MG63 (cell line): Measurements from ENCODE around the gene CEP290. TPM values are rescaled to one million over a fixed set of nuclear protein-coding genes. Genes with fewer than 3 reads are reported as not detected.
"Not testable (repeated sequence)": the region's sequence is repeated elsewhere in the genome, so short reads cannot be mapped to it uniquely, and the experiment has no call there.

Experiments
- DNase-seq: peaks from one replicate; pipeline ENCODE4 v3.0.0-alpha.2; 2020
- H3K27me3 ChIP-seq: fragments of 250-450 bp; sonication (Bioruptor Pico); 2 replicates; pipeline ENCODE4 v1.5.1; 2020; ENCODE audit warnings: mild to moderate bottlenecking, moderate library complexity
- H3K36me3 ChIP-seq: fragments of 250-450 bp; sonication (Bioruptor Pico); 2 replicates; pipeline ENCODE4 v1.5.1; 2020; ENCODE audit warnings: mild to moderate bottlenecking, moderate library complexity
- H3K4me3 ChIP-seq: fragments of 250-450 bp; sonication (Bioruptor Pico); 2 replicates; pipeline ENCODE4 v1.5.1; 2020; ENCODE audit warnings: mild to moderate bottlenecking, moderate library complexity
- H3K9me3 ChIP-seq: fragments of 250-450 bp; sonication (Bioruptor Pico); 2 replicates; pipeline ENCODE4 v1.5.1; 2020; ENCODE audit warnings: mild to moderate bottlenecking, moderate library complexity
- total RNA-seq: library from RNA; depleted of rRNA; stranded (reverse); fragments of >200 nt; shearing (Covaris generic); gene quantifications from 2 replicates; pipeline ENCODE4 v1.2.3, GENCODE V29; 2014; ENCODE audit warnings: low replicate concordance

The CEP290 gene
- total RNA-seq, 1 experiment from 2014 or later = 7.1 TPM

DNA sequence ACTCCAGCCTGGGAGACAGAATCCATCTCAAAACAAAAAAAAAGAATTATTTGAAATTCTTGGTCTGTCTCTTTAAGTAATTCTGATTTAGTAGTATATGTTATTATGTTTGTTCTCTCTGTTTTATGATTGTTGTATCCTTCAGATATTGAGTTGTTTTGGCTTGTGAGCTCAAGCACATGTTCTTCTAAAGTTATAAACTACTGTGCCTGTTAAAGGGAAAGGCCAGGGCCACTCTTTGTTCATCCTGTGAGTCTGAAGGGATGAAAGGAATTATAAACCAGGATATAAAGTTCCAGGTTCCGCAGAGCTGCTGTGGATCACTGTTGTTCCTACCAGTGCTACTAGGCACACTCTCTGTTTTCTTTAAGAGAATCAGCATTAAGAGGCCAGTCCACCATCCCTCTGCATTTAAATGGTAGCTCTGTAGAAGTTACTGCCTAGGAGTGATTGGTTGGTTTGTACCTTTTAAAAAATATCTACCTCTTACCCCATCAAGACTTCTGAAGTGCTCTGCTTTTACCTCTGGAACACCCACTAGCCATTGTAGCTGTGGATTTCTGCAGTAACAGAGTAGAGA, 14.3 kb upstream of the CEP290 start:
- Histone ChIP-seq H3K36me3 (peaks cover 12% of the 10 kb centered on the region), H3K4me3 (no peak overlapping the region), H3K27me3 (no peaks in the 10 kb centered on the region), H3K9me3 (no peaks in the 10 kb centered on the region)
- DNase-seq = no peak

GRCh38 chr12:88153959-88154358, 12.1 kb upstream of the CEP290 start:
- no peak for DNase-seq
- Histone ChIP-seq H3K36me3 (peaks cover 3% of the 10 kb centered on the region; the same call in 1 of the 2 replicates), H3K27me3 (no peaks in the 10 kb centered on the region), H3K9me3 (no peaks in the 10 kb centered on the region), H3K4me3 (no peak overlapping the region)

DNA sequence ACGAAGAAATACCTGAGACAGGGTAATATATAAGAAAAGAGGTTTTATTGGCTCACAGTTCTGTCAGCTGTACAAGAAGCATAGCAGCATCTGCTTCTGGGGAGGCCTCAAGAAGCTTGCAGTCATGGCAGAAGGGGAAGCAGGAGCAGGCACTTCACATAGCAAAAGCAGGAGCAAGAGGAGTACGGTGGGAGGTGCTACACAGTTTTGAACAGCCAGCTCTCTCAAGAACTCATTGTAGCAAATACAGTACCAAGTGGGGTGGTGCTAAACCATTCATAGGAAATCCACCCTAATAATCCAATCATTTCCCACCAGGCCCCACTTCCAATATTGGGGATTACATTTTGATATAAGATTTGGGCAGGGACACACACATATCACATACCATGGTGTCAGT, 8.2 kb upstream of the CEP290 start:
- no peaks in the 10 kb centered on the region for H3K9me3 ChIP-seq
- H3K4me3 ChIP-seq = no peak overlapping the region
- H3K36me3 ChIP-seq = no peaks in the 10 kb centered on the region; the same call in 1 of the 2 replicates
- H3K27me3 ChIP-seq = no peaks in the 10 kb centered on the region
- DNase-seq = no peak

- no peak for DNase-seq
- no peak overlapping the region for H3K4me3 ChIP-seq
- no peaks in the 10 kb centered on the region for H3K27me3 ChIP-seq
- no peaks in the 10 kb centered on the region for H3K36me3 ChIP-seq
- H3K9me3 ChIP-seq = no peaks in the 10 kb centered on the region
These were observed 3.9 kb upstream of the CEP290 start for GRCh38 chr12:88145567-88146505.

DNA sequence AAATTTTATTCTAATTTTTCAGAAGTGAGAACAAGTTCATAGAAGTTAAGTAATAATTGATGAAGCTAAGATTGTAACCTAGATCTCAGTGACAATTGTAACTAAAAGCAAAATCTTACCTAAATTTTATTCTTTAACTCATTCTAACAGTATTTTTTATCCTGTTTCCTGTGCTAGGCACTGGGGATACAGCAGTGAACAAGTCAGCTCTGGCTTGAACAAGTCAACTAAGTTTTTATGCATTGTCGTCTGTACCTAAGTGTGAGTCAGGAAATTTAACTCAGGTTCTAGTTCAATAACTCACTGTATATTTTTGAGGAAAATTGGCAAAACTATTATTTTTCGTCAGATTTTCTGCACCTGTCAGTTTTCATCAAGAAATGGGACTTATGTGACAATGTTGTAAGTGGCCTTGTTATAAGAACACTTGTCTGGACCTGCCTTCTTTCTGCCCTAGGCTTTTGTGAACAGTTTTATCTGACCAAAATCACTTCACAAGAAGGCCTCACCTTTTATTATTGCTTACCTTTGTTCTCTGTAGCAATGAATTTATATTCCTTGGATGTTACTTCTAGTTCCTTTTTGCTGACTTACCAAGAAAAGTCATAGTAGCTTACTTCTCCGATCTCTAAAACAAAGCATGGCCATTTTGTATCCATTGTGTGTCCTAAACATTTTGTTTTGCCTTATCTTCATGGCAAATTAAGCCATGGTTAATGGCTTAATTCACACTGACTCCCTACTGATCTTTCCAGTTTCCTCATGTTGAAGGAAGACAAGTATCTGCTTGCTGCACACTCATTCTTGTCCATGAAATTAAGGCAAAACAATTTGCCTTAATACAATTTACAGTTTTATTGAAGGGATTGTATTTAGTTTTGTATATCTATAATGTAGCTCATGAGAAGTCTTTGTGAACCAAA, 2.9 kb upstream of the CEP290 start:
- H3K9me3 ChIP-seq = no peaks in the 10 kb centered on the region
- DNase-seq = no peak
- peaks cover 5% of the 10 kb centered on the region for H3K36me3 ChIP-seq
- H3K27me3 ChIP-seq = no peaks in the 10 kb centered on the region
- H3K4me3 ChIP-seq = no peak overlapping the region

DNA sequence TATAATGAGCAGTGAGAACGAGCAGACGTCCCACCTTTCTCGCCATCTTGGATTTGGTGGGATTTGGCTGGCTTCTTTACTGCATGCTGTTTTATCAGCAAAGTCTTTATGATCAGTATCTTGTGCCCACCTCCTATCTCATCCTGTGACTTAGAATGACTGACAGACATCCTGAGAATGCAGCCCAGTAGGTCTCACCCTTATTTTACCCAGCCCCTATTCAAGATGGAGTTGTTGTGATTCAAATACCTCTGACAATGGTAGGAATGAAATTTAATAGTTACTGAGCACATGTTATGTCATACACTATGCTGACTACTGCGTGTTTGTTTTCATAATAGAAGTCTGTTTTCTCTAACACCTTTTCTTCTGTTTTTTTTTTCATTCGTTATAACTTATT, 2.1 kb upstream of the CEP290 start:
- H3K36me3 ChIP-seq = peaks cover 5% of the 10 kb centered on the region
- no peaks in the 10 kb centered on the region for H3K27me3 ChIP-seq
- no peak for DNase-seq

GRCh38 chr12:88142610-88142991, 713 bp upstream of the CEP290 start:
- no peak for DNase-seq
- Histone ChIP-seq H3K27me3 (no peaks in the 10 kb centered on the region), H3K9me3 (no peaks in the 10 kb centered on the region), H3K36me3 (peaks cover 7% of the 10 kb centered on the region), H3K4me3 (peak overlapping the region; percentile 79)

More for the DNA sequence above, 2.1 kb upstream of the CEP290 start:
- no peaks in the 10 kb centered on the region for H3K9me3 ChIP-seq
- no peak overlapping the region for H3K4me3 ChIP-seq

- Histone ChIP-seq H3K9me3 (no peaks in the 10 kb centered on the region), H3K36me3 (peaks cover 7% of the 10 kb centered on the region), H3K27me3 (no peaks in the 10 kb centered on the region), H3K4me3 (peak overlapping the region; percentile 79)
- DNase-seq = no peak
These were observed 489 bp downstream of the CEP290 start for GRCh38 chr12:88141425-88141773.

- not testable (repeated sequence) for H3K27me3 ChIP-seq, H3K9me3 ChIP-seq, DNase-seq, H3K4me3 ChIP-seq
- peaks cover 20% of the 10 kb centered on the region for H3K36me3 ChIP-seq
These were observed 2.2 kb downstream of the CEP290 start for GRCh38 chr12:88139711-88140110.

GRCh38 chr12:88133181-88133580, 8.7 kb downstream of the CEP290 start:
- H3K36me3 ChIP-seq = peaks cover 26% of the 10 kb centered on the region
- not testable (repeated sequence) for H3K9me3 ChIP-seq, H3K4me3 ChIP-seq, H3K27me3 ChIP-seq, DNase-seq

- no peak for DNase-seq
- no peaks in the 10 kb centered on the region for H3K9me3 ChIP-seq
- H3K27me3 ChIP-seq = no peaks in the 10 kb centered on the region
- H3K36me3 ChIP-seq = peaks cover 28% of the 10 kb centered on the region
- no peak overlapping the region for H3K4me3 ChIP-seq
These were observed 9.5 kb downstream of the CEP290 start for GRCh38 chr12:88132392-88132791.

DNA sequence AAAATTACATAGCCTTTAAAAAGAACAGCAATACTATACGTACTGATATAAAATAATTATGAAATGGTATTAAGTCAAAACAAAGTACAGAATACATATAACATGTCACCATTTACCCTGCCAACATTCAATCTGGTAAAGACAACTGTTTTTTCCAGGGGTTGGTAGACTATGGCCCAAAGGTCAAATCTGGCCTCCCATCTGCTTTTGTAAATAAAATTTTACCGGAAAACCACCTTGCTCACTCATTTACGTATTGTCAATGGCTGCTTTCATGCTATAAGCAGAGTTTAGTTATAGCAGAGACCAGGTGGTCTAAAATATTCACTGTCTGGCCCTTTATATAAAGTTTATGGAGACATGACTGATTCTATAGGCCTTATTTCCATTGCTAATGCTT, 14.0 kb downstream of the CEP290 start:
- Histone ChIP-seq H3K9me3 (no peaks in the 10 kb centered on the region), H3K36me3 (peaks cover 30% of the 10 kb centered on the region), H3K27me3 (no peaks in the 10 kb centered on the region), H3K4me3 (no peak overlapping the region)
- DNase-seq = no peak

DNA sequence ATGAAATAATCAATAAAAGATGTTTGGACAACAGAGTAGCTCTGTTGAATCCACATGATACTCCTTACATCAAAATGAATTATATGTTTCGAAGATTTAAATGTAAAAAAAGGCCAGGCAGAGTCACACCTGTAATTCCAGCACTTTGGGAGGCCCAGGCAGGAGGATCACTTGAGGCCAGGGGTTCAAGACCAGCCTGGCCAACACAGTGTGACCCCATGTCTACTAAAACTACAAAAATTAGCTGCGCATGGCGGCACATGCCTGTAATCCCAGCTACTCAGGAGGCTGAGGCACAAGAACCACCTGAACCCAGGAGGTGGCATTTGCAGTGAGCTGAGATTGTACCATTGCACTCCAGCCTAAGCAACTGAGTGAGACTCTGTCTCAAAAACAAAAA, 14.8 kb downstream of the CEP290 start:
- no peaks in the 10 kb centered on the region for H3K9me3 ChIP-seq
- peaks cover 30% of the 10 kb centered on the region for H3K36me3 ChIP-seq
- no peak for DNase-seq

DNA sequence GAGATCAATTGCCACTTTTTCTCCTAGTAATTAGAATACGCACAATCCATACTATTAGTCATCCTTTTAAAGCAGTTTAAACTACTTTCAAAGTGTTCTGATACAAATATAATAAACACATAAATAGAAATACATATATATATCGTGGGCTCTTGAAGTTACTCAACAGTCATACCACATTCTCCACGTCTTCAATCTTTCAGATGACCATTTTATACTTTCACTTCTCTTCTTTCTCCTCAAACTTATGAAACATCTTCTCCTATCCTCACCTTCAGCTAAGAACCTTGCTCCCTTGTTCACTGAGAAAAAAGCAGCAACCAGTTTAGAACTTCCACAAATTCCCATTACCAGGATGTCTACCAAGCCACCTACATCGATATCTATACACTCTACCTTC, 19.2 kb downstream of the CEP290 start:
- Histone ChIP-seq H3K4me3 (no peak overlapping the region), H3K36me3 (peaks cover 35% of the 10 kb centered on the region), H3K9me3 (no peaks in the 10 kb centered on the region), H3K27me3 (no peaks in the 10 kb centered on the region)
- no peak for DNase-seq

More for the DNA sequence above, 14.8 kb downstream of the CEP290 start:
- Histone ChIP-seq H3K27me3 (no peaks in the 10 kb centered on the region), H3K4me3 (no peak overlapping the region)

DNA sequence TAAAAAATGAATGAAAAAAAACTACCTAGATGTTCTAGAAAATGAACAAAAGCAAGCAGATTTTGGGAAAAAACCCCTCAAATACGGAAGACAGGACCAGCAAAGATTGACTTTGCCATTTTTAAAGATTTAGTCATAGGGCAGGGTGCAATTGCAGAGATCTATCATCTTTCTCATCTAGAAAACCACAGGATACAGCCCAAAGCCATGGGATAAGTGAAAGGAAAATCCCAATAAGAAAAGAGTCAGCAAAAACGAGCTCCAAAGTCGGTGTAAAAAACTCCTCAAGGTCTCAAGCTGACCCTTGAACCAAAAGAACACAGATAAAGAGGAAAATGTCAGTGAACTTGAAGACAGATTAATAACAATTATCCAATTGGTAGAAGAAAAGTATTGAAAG, 28.0 kb downstream of the CEP290 start:
- Histone ChIP-seq H3K36me3 (peaks cover 36% of the 10 kb centered on the region), H3K4me3 (no peak overlapping the region), H3K9me3 (no peaks in the 10 kb centered on the region), H3K27me3 (no peaks in the 10 kb centered on the region)
- DNase-seq = no peak

DNA sequence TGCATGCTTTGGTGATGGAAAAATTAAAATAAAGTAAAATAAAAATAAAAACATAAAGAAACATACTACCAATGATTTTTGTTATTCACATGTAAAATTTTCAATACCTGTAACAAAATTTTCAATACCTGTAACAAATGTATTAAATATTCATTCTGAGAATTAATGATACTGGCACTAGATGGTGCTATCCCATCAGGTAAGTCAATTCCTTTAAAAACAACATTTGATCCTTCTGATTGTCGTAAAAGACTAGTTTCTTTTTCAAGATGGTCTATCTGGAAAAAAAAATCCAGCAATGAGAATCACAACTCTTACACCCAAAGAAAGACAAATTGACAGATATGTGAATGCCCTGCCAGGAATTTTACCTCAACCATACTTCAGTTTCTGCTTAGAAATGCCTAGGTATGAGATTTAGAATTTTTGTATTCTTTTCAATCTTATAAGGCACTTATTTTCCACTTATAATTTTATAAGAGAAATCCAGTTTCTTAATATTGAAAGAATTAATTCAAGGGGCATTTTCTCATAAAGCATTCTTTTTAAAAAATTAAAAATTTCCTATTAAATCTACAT, 30.7 kb downstream of the CEP290 start:
- no peak overlapping the region for H3K4me3 ChIP-seq
- peaks cover 43% of the 10 kb centered on the region for H3K36me3 ChIP-seq
- no peak for DNase-seq

DNA sequence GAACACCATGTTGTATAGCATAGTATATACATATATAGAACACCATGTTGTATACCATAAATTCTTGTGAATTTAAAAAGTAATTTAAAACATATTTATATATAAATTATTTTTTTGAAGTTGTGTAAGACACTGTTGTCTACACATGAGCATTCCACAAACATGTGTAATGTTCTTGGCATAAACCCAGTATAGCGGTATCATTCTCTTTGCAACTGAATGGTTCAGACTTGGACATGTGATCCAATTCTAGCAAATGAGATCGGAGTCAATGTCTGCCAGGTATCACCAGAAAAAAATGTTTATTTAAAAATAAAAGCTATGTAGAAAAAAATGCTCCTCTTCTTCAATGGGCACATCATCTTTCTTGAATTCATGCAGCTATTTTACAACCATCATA, 33.9 kb downstream of the CEP290 start:
- no peak for DNase-seq
- H3K27me3 ChIP-seq = no peaks in the 10 kb centered on the region
- no peak overlapping the region for H3K4me3 ChIP-seq
- peaks cover 33% of the 10 kb centered on the region for H3K36me3 ChIP-seq
- no peaks in the 10 kb centered on the region for H3K9me3 ChIP-seq

More for the DNA sequence above, 30.7 kb downstream of the CEP290 start:
- Histone ChIP-seq H3K27me3 (no peaks in the 10 kb centered on the region), H3K9me3 (no peaks in the 10 kb centered on the region)
